Pancreas (tissue), 10 donors: Measurements from ENCODE around the gene BAZ1B. TPM values are rescaled to one million over a fixed set of nuclear protein-coding genes. Genes with fewer than 3 reads are reported as not detected.
"Not testable (repeated sequence)": the region's sequence is repeated elsewhere in the genome, so short reads cannot be mapped to it uniquely, and the experiment has no call there.

ENCODE experiments used
- ATAC-seq, 4 donors: fragments of 200-7000 bp; cut with Tn5 transposase; one replicate each; pipeline versions ENCODE4 v1.8.0 to v1.9.1; 2020; ENCODE audit warnings: mild to moderate bottlenecking in 4 of 4, moderate library complexity in 4 of 4
- DNase-seq, 6 donors: peaks; one replicate each; pipeline ENCODE4 v3.0.0-alpha.2; 2020
- FAIRE-seq: peaks from 2 replicates; lab custom pipeline; 2012; peaks lifted over from hg19 to GRCh38; lab: Jason Lieb, UNC
- H3K27ac ChIP-seq, 4 donors: fragments of 200-600 bp; sonication (generic); 1 replicate in 3 of 4; 2 replicates in 1 of 4; pipeline versions ENCODE4 v1.5.0 to v1.8.0; 2020
- H3K27me3 ChIP-seq, 4 donors: fragments of 200-600 bp; one replicate each; pipeline ENCODE4 v1.8.0; 2021
- H3K36me3 ChIP-seq, 3 donors: fragments of 200-600 bp; sonication (generic) in 1 of 3; one replicate each; pipeline versions ENCODE4 v1.5.0 to v1.8.0; 2020 to 2021
- H3K4me1 ChIP-seq, 3 donors: fragments of 200-600 bp; one replicate each; pipeline ENCODE4 v1.8.0; 2021
- H3K4me3 ChIP-seq, 4 donors: fragments of 200-600 bp; sonication (generic) in 2 of 4; one replicate each; pipeline versions ENCODE4 v1.5.0 to v1.8.0; 2020 to 2021
- H3K9me3 ChIP-seq, 4 donors: fragments of 200-600 bp; one replicate each; pipeline ENCODE4 v1.8.0; 2021
- CTCF ChIP-seq, 4 donors: fragments of 200-600 bp; sonication (generic) in 3 of 4; IDR thresholded peaks; one replicate each; pipeline versions ENCODE4 v1.5.0 to v1.8.0; 2021; ENCODE audit warnings: antibody characterized with exemption in 4 of 4
- WGBS, 2 donors: extraction: QIAGEN DNeasy Blood & Tissue Kit; methylation state at CpG; one replicate each; pipeline ENCODE4 v1.1.7; 2013; 5-methylcytosine and 5-hydroxymethylcytosine counted together
- intact Hi-C, 3 donors: fragments of 100-400 bp; cut with DNase I; formaldehyde crosslinking; loops; one replicate each; pipeline versions ENCODE4 v1.11.1 to v1.14.2; 2022
- polyA plus RNA-seq, 2 donors: library from polyadenylated mRNA; stranded (reverse); fragments of 200-250 nt; gene quantifications; one replicate each; pipeline ENCODE4 v1.2.3, GENCODE V29; 2013
- total RNA-seq, 6 donors: library from RNA; stranded (reverse); fragmentation: NEBNext Ultra II Directional in 4 of 6; extraction: Animal tissue kit (Norgen Biotek cat#: 25700) in 4 of 6; gene quantifications; one replicate each; pipeline versions ENCODE4 v1.2.1 to v1.2.4, GENCODE V29; 2021 to 2023
- donor health status: healthy with polysubstance abuse.
- donor health status: DM: no; HTN: no; CAD: no; lungs with moderate emphysema.
- donor health status: DM: no; HTN: no; CAD: no.
- donor health status: control.
- donor health status: control.
- donor health status: Bipolar disorder and iron deficiency.
- donor health status: DM: yes; HTN: yes; CAD: no.
- donor health status: DM: no; HTN: no; CAD: no.
- donor health status: DM: no; HTN: no; CAD: no.
- donor health status: DM: yes; HTN: yes; CAD: no.

BAZ1B gene
- total and polyA plus RNA-seq, 8 donors: 11.6 to 29.0 (median 17.5) TPM

DNA sequence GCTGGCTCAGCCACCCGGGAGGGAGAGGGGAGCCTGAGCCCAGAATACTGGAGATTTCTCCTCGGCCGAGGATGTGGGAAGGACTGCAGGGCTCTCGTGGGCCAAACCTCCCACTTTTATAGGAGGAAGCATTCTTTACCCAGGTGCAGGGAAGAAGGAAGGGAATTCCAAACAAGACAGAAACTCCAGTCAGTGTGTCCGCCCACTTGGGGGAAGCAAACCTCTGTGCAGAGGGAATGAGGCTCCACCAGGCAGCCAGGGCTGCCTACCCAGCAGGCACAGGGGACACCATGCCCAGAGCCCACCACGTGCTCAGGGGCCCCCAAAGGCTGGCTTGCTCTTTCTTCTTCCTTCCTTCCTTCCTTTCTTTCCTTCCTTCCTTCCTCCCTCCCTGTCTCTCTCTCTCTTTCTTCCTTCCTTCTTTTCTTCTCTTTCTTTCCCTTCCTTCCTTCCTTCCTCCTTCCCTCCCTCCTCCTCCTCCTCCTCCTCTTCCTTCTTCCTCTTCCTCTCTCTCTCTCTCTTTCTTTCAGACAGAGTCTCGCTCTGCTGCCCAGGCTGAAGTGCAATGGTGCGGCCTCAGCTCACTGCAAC lies 103.9 kb downstream of the BAZ1B start:
- FAIRE-seq (no peak), ATAC-seq (no peak), DNase-seq (no peak)
- no peak for TF ChIP-seq CTCF (IDR thresholded peaks at IDR 0.05)
- Histone ChIP-seq H3K27me3 (no peaks in the 10 kb centered on the region), H3K9me3 (no peaks in the 10 kb centered on the region), H3K4me1 (no peaks in the 10 kb centered on the region), H3K36me3 (no peaks in the 10 kb centered on the region), H3K27ac (no peak overlapping the region), H3K4me3 (no peak overlapping the region)
- 78 to 80% methylated on average over 8 of the region's 8 CpGs for WGBS, 2 donors
- intact Hi-C loops: no loop called here

DNA sequence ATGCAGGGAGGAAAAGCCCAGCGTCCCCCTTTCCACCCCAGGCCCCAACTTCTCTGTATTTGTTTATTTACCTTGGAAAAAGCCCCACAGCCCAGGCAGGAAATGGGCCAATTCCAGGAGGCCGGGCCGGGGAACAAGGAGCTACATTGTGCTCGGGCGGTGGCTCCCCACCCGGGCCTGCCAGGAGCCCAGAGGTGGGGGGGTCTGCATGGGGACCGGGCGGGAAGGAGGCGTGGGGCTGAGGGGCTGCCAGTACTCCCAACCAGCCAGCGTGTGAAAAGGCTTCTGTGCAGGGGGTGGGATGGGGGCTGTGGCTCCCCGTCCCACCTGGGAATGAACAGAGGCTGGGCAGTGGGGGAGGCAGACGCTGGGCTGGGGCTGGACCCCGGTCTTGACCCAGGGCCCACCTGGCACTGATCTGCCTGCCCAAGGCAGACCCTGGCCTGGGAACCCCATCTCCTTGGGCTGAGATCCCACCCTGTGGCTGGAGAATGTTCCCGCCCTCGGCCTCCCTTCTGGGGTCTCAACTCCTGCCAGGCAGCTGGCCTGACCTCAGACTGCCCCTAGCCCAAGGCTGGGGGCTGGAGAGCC lies 111.5 kb downstream of the BAZ1B start:
- ATAC-seq (peak; percentile 87 to 96 (median 92)), DNase-seq (peak in 5 of 6 donors; percentile 45 to 76 (median 66))
- H3K4me3 ChIP-seq, FAIRE-seq, H3K36me3 ChIP-seq, H3K9me3 ChIP-seq, H3K4me1 ChIP-seq, H3K27me3 ChIP-seq, intact Hi-C loops: not testable (repeated sequence)
- 23 to 25% methylated on average over 15 of the region's 15 CpGs for WGBS, 2 donors
- peak overlapping the region; percentile 57 to 77 (median 70) for H3K27ac ChIP-seq

DNA sequence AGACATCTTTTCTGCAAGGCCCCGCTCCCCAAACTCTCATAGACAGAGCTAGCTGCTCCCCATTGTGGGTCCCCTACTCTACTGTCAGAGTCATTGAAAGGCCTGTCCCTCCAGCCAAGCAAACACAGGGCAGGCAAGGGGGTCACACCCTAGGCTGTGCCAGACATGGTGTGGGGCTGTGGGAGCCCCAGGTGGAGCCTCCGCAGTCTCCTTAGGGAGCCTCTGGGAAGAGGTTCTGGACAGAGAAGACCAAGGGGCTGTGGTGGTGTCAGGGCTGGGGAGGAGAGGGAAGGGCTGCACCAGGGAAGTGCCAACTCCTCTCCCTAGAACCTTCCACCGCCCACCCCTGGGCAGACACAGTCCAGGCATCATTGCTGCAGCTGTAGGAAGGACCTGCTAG lies 117.2 kb downstream of the BAZ1B start:
- intact Hi-C loops, ATAC-seq: not testable (repeated sequence)

GRCh38 chr7:73399185-73400050 lies 122.7 kb downstream of the BAZ1B start:
- H3K36me3 ChIP-seq, FAIRE-seq, H3K9me3 ChIP-seq, intact Hi-C loops, H3K27me3 ChIP-seq, H3K4me1 ChIP-seq: not testable (repeated sequence)
- ATAC-seq (peak; percentile 90 to 98 (median 97)), DNase-seq (peak; percentile 74 to 91 (median 84))
- Histone ChIP-seq H3K27ac (peak overlapping the region in 1 of 4 donors; percentile 12), H3K4me3 (peak overlapping the region in 1 of 4 donors; percentile 11)
- 42 to 44% methylated on average over 19 of the region's 19 CpGs for WGBS, 2 donors

More for the DNA sequence above, 117.2 kb downstream of the BAZ1B start:
- not testable (repeated sequence) for H3K36me3 ChIP-seq, H3K4me3 ChIP-seq, FAIRE-seq, H3K9me3 ChIP-seq, H3K27ac ChIP-seq, H3K27me3 ChIP-seq, H3K4me1 ChIP-seq
- WGBS, 2 donors: 92 to 97% methylated on average over 2 to 3 of the region's 3 CpGs
- DNase-seq: peak in 1 of 6 donors; percentile 30

GRCh38 chr7:73397521-73398281 lies 124.4 kb downstream of the BAZ1B start:
- Histone ChIP-seq H3K36me3 (no peaks in the 10 kb centered on the region), H3K9me3 (no peaks in the 10 kb centered on the region), H3K27me3 (no peaks in the 10 kb centered on the region), H3K4me3 (no peak overlapping the region), H3K27ac (no peak overlapping the region), H3K4me1 (no peaks in the 10 kb centered on the region)
- peak in 1 of 6 donors; percentile 6 for DNase-seq
- no peak for TF ChIP-seq CTCF (IDR thresholded peaks at IDR 0.05)
- no peak for ATAC-seq
- no peak for FAIRE-seq
- intact Hi-C loops: no loop called here
- WGBS, 2 donors: 79 to 86% methylated on average over 13 to 14 of the region's 14 CpGs
